NB4 (cell line): ENCODE results near the gene GRM8.

ENCODE experiments used
- DNase-seq: peaks from one replicate; pipeline ENCODE4 v3.0.0; 2010; ENCODE audit warnings: low read depth
- H3K4me3 ChIP-seq: one replicate; pipeline ENCODE4 v1.5.1; 2011; ENCODE audit warnings: mild to moderate bottlenecking, low read depth, low read length, moderate library complexity
- MYC ChIP-seq: IDR thresholded peaks from 2 replicates; pipeline ENCODE4 v1.6.1; 2011; ENCODE audit warnings: low read depth, low read length
- POLR2A ChIP-seq: IDR thresholded peaks from 2 replicates; pipeline ENCODE4 v1.6.1; 2011; ENCODE audit warnings: mild to moderate bottlenecking; ENCODE audit not compliant: insufficient read length; ENCODE audit errors: extremely low read depth
- TF ChIP-seq, protein P1 (sequence below): IDR thresholded peaks from one replicate; pipeline ENCODE4 v1.5.1; 2012; ENCODE audit warnings: low read depth, low read length
- TF ChIP-seq, protein P2 (sequence below): IDR thresholded peaks from 2 replicates; pipeline ENCODE4 v1.6.1; 2011; ENCODE audit warnings: low read depth, low read length

The GRM8 gene

DNA sequence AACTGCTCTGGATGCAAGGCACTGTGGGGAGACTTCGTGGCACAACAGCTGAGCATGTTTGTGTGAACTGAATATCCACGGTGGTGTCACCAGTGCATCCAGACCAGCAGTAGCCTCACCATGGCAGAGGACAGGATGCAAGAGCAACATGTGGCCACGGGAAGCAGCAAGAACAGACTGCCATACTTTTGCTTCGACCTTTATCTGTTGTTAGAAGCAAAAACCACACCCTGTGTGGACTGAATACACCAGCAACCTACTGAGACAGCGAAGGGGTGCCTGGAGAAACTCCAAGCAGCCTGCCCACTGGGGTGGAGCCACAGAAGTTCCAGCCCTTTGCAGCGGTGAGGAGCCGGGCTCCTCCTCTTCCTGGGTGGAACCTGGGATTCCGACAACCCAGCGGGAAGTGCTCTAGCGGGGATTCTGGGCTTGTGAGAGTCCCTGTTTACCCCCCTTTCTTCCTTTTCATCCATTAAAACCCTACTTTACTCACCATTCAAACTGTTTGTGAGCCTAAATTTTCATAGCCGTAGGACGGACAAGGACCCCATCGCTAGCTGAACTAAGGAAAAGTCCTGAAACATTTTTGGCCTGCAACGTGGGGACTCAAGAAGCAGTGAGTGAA lies 584.9 kb downstream of the GRM8 start:
- H3K4me3 ChIP-seq = no peak overlapping the region
- TF ChIP-seq MYC (no peak), POLR2A (no peak)
- TF ChIP-seq, protein P1, sequence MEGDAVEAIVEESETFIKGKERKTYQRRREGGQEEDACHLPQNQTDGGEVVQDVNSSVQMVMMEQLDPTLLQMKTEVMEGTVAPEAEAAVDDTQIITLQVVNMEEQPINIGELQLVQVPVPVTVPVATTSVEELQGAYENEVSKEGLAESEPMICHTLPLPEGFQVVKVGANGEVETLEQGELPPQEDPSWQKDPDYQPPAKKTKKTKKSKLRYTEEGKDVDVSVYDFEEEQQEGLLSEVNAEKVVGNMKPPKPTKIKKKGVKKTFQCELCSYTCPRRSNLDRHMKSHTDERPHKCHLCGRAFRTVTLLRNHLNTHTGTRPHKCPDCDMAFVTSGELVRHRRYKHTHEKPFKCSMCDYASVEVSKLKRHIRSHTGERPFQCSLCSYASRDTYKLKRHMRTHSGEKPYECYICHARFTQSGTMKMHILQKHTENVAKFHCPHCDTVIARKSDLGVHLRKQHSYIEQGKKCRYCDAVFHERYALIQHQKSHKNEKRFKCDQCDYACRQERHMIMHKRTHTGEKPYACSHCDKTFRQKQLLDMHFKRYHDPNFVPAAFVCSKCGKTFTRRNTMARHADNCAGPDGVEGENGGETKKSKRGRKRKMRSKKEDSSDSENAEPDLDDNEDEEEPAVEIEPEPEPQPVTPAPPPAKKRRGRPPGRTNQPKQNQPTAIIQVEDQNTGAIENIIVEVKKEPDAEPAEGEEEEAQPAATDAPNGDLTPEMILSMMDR = no peak
- TF ChIP-seq, protein P2, sequence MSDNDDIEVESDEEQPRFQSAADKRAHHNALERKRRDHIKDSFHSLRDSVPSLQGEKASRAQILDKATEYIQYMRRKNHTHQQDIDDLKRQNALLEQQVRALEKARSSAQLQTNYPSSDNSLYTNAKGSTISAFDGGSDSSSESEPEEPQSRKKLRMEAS = no peak
- DNase-seq = no peak

DNA sequence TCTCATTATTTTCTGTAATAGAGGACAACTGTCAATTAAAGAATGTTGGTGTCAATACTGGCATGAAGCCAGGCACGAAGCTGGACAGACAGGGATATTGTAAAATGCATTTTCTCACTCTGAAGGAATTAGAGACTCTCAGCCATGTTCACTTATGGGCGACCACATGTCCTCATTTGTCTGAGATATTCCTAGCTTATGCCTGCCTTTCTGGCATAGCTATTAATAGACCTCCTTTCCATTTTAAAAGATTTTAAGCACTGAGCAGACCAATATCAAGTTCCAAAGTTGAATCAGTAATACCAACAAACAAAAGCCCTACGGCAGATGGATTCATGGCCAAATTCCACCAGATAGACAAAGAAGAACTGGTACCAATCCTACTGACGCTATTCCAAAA lies 589.9 kb downstream of the GRM8 start:
- TF ChIP-seq POLR2A (no peak), MYC (no peak)
- TF ChIP-seq, protein P2 = no peak
- TF ChIP-seq, protein P1 = no peak
- DNase-seq = no peak
- H3K4me3 ChIP-seq = no peak overlapping the region

DNA sequence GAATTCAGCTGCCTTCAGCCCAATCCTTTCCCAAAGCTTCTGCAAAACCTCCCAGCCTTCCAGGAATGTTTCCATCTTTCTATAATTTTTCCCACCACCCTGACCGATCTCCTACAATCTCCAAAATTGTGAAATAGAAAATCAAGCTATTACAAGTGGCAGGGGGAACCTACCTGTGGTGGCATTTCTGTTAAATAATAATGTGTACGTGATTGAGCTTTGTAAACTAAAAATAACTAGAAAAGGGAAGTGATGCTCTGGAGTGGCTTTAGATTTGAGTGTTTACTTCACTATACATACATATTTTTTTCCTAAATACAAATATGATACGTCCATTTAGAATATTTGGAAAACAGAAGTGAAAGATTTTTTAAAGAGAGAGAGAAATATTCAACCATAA lies 593.6 kb downstream of the GRM8 start:
- no peak for DNase-seq
- TF ChIP-seq, protein P2 = no peak
- no peak for TF ChIP-seq MYC
- TF ChIP-seq, protein P1 = no peak
- TF ChIP-seq POLR2A = no peak
- no peak overlapping the region for H3K4me3 ChIP-seq

DNA sequence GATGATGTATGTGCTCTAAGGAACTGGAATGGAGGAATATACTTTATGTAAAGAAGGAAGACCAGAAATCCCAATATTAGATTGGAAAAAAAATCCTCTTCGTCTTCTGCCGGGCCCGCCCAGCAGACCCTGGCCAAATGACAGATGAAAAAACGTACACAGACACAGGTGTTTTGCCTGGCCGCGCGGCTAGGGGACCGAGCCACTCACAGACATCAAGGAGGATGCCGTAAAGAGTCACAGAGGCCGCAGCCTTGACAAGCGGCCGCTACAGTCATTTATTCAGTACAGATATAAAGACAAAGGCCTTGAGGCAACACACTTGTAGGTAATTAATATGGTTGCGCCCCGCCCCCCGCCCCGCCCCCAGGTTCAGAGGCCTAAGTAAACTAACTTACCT lies 594.1 kb downstream of the GRM8 start:
- TF ChIP-seq POLR2A = no peak
- TF ChIP-seq, protein P1 = no peak
- TF ChIP-seq, protein P2 = no peak
- no peak for TF ChIP-seq MYC
- H3K4me3 ChIP-seq = no peak overlapping the region
- no peak for DNase-seq

DNA sequence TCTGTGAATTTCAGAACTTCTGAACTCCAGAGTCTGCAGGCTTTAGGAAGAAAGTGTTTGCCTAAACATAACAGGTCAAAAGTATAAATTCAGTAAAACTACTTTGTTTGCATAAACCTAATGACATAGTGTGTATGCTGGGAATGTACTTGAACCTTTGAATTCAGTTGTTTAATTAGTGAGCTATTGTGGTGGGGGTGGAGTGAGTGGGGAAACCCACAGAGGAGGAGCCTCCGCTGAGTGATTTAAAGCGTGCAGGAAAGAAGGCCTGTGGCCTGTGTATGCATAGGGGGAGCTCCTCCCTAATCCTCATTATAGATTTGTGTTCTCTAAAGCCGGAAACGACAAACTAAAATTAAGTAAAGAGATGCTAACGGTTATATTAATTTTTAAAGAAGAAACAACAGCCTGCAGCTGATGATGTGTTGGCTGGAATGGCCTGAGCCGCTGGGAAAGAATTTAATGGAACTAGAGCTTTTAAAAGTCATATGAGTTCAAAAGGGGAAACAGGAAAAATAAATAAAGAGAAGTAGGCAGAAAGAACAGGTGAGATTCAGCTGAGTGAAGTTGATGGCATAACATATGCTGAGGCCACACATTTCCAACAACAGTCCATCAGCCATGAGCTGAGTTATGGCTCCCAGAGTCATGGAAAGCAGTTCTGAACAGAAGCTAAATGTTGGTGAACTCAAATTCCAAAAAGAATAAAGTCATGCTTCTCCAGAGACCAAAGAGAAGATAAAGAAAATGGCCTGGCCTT lies 595.0 kb downstream of the GRM8 start:
- TF ChIP-seq MYC (no peak), POLR2A (no peak)
- TF ChIP-seq, protein P2 = no peak
- TF ChIP-seq, protein P1 = no peak
- no peak for DNase-seq
- H3K4me3 ChIP-seq = no peak overlapping the region
